Measurements from ENCODE around the gene SLC12A3. TPM values are rescaled to one million over a fixed set of nuclear protein-coding genes. Genes with fewer than 3 reads are reported as not detected.

Gene SLC12A3
- total and polyA plus RNA-seq, 2 experiments from 2014 or later, result not detected

DNA sequence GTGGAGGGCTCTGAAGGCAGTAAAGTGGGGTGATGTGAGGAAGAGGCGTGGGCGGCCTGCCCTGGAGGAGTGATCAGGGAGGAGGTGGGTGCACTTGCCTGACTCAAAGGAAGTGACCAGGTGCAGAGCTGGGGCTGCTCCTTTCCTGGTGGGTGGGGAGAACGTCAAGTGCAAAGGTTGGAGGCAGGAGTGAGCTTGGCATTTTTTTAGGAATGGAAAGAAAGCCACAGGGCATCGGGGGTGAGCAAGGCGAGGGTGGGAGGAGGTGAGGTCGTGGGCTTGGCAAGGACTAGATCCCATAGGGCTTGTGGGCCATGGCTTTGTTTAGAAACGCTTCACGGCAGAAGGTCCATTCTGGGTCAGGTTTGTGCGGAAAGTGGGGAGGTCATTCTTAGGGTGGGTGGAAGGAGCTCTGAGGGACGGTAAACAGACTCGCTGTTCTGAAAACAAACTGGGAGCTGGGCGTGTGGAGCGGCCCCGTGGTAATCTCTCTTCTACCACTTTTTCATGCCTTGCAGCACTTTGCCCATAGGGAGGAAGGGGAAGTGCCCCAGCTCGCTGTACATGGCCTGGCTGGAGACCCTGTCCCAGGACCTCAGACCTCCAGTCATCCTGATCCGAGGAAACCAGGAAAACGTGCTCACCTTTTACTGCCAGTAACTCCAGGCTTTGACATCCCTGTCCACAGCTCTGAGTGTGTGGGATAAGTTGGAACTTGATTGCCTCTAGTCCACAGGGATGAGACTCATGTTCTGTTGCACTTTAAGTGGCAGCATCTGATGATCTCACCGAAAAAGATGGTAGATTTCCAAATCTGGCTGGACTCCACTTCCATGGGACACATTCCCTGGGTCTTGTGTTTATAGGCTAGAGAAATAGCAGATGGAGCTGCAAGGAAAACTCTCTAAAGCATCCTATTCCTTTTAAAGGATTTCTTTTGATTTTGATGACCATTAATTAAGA lies 48.0 kb downstream of the SLC12A3 start:
- Histone ChIP-seq H3K9me2 (replicated peaks; ENCODE audit: insufficient read depth) (no peaks in the 10 kb centered on the region), H3K79me2 (no peaks in the 10 kb centered on the region), H3K27me3 (no peaks in the 10 kb centered on the region), H3K4me3 (no peak overlapping the region), H2AFZ (no peak overlapping the region), H3K9me3 (ENCODE audit: low read depth) (no peaks in the 10 kb centered on the region), H3K36me3 (replicated peaks; ENCODE audit: insufficient read depth, low read depth) (no peaks in the 10 kb centered on the region), H4K20me1 (ENCODE audit: insufficient read depth, poor library complexity, severe bottlenecking) (no peaks in the 10 kb centered on the region), H3K4me2 (peak overlapping the region; percentile 12), H3K27ac (no peak overlapping the region), H3K4me1 (ENCODE audit: insufficient read depth) (peaks cover 15% of the 10 kb centered on the region)
- WGBS (ENCODE audit: low lambda C conversion rate, missing lambda C conversion rate), result 75% methylated on average over 18 of the region's 18 CpGs
- DNase-seq (ENCODE audit: low spot score), result no peak
- TF ChIP-seq, protein P1, sequence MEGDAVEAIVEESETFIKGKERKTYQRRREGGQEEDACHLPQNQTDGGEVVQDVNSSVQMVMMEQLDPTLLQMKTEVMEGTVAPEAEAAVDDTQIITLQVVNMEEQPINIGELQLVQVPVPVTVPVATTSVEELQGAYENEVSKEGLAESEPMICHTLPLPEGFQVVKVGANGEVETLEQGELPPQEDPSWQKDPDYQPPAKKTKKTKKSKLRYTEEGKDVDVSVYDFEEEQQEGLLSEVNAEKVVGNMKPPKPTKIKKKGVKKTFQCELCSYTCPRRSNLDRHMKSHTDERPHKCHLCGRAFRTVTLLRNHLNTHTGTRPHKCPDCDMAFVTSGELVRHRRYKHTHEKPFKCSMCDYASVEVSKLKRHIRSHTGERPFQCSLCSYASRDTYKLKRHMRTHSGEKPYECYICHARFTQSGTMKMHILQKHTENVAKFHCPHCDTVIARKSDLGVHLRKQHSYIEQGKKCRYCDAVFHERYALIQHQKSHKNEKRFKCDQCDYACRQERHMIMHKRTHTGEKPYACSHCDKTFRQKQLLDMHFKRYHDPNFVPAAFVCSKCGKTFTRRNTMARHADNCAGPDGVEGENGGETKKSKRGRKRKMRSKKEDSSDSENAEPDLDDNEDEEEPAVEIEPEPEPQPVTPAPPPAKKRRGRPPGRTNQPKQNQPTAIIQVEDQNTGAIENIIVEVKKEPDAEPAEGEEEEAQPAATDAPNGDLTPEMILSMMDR (IDR thresholded peaks at IDR 0.05; ENCODE audit: poor library complexity), result no peak
- no peak for TF ChIP-seq EZH2phosphoT487 (IDR thresholded peaks at IDR 0.05; ENCODE audit: low read depth, severe bottlenecking, unreplicated experiment)
- TF ChIP-seq EZH2 (IDR thresholded peaks at IDR 0.05; ENCODE audit: borderline replicate concordance), result no peak

DNA sequence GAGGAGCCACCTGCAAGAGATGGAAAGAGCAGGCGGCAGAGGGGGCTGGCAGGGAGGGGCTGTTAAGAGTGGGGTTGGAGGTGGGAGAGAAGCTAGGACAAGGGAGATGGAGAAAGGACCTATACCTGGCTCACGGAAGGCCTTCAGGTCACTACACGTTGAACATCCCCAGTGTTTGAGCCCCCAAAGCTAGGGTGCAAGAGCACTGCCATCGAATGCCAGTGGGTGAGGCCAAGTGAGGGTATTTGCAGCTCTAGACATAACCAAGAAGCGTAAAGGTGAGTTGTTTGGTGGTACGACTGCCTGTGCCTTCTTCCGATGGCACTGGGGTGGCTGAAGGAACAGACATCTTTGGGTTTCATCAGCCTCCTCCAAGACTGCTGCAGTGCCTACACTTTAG lies 49.9 kb downstream of the SLC12A3 start:
- Histone ChIP-seq H2AFZ (no peak overlapping the region), H3K9me3 (ENCODE audit: low read depth) (no peaks in the 10 kb centered on the region)

DNA sequence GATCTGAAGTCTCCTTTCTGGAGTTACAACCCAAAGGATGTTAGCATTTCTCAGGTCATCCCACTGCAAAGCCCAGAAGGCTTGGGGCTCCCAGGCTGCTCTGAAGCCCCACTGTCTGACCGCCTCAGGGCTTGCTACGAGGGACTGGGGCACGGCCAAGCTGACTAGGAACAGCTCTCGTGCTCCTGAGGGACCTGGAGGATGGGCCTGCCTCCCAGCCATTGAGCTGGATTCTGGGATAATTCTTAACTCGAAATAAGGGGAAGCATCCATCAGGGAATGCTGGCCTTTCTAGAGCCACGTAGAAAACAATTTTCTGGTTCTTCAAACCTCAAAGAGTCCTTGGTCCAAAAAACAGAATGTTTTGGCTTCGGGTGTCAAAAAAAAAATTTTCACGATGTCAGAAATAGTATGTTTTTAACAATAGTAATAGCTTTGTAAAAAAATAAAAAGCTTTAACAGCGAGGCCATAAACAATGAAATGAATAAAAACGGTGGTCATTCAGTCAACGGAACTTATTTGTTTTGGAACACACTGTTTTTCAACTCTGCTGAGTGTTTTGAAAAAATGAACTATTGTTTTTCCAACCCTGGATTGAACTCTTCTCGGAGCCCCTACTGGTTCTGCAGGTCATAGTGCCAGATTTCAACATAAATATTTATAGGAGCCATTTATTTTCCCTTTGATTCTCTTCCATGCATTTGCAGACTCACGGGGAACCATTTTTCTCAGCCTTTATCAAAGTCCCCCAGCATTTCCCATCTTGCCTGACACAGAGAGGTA lies 50.5 kb downstream of the SLC12A3 start:
- no peak for DNase-seq (ENCODE audit: low spot score)
- Histone ChIP-seq H3K4me3 (no peak overlapping the region), H3K4me1 (ENCODE audit: insufficient read depth) (peaks cover 23% of the 10 kb centered on the region), H3K9me3 (ENCODE audit: low read depth) (no peaks in the 10 kb centered on the region), H3K4me2 (no peak overlapping the region), H3K9me2 (replicated peaks; ENCODE audit: insufficient read depth) (no peaks in the 10 kb centered on the region), H4K20me1 (ENCODE audit: insufficient read depth, poor library complexity, severe bottlenecking) (no peaks in the 10 kb centered on the region), H2AFZ (no peak overlapping the region), H3K27me3 (no peaks in the 10 kb centered on the region), H3K79me2 (no peaks in the 10 kb centered on the region), H3K27ac (no peak overlapping the region), H3K36me3 (replicated peaks; ENCODE audit: insufficient read depth, low read depth) (no peaks in the 10 kb centered on the region)
- TF ChIP-seq EZH2 (IDR thresholded peaks at IDR 0.05; ENCODE audit: borderline replicate concordance) (no peak), EZH2phosphoT487 (IDR thresholded peaks at IDR 0.05; ENCODE audit: low read depth, severe bottlenecking, unreplicated experiment) (no peak)
- TF ChIP-seq, protein P1 (IDR thresholded peaks at IDR 0.05; ENCODE audit: poor library complexity), result no peak
- 76% methylated on average over 13 of the region's 13 CpGs for WGBS (ENCODE audit: low lambda C conversion rate, missing lambda C conversion rate)

More for the DNA sequence above, 49.9 kb downstream of the SLC12A3 start:
- Histone ChIP-seq H3K27me3 (no peaks in the 10 kb centered on the region), H3K79me2 (no peaks in the 10 kb centered on the region), H3K36me3 (replicated peaks; ENCODE audit: insufficient read depth, low read depth) (no peaks in the 10 kb centered on the region), H3K4me2 (no peak overlapping the region), H3K4me1 (ENCODE audit: insufficient read depth) (peaks cover 21% of the 10 kb centered on the region), H3K27ac (no peak overlapping the region), H3K9me2 (replicated peaks; ENCODE audit: insufficient read depth) (no peaks in the 10 kb centered on the region), H3K4me3 (no peak overlapping the region), H4K20me1 (ENCODE audit: insufficient read depth, poor library complexity, severe bottlenecking) (no peaks in the 10 kb centered on the region)
- no peak for DNase-seq (ENCODE audit: low spot score)
- 87% methylated on average over 7 of the region's 7 CpGs for WGBS (ENCODE audit: low lambda C conversion rate, missing lambda C conversion rate)
- no peak for TF ChIP-seq EZH2 (IDR thresholded peaks at IDR 0.05; ENCODE audit: borderline replicate concordance)
- TF ChIP-seq, protein P1 (IDR thresholded peaks at IDR 0.05; ENCODE audit: poor library complexity), result no peak
- no peak for TF ChIP-seq EZH2phosphoT487 (IDR thresholded peaks at IDR 0.05; ENCODE audit: low read depth, severe bottlenecking, unreplicated experiment)

Measured in hepatocyte (in vitro differentiated cells).